Activated CD4-positive, alpha-beta memory T cell treated with anti-CD3 and anti-CD28 coated beads for 36 hours (primary cell): Measurements from ENCODE around the gene CREBL2. TPM values are rescaled to one million over a fixed set of nuclear protein-coding genes. Genes with fewer than 3 reads are reported as not detected.

ENCODE experiments used
- CTCF ChIA-PET: fragments of 350-600 bp; sonication (Branson Sonifier 250); formaldehyde crosslinking; loops from one replicate; lab custom pipeline; 2021; ENCODE audit warnings: antibody characterized with exemption, inconsistent platforms; lab: Charles Lee
- POLR2A ChIA-PET: fragments of 350-600 bp; sonication (Branson Sonifier 250); formaldehyde crosslinking; loops from one replicate; lab custom pipeline; 2021; ENCODE audit warnings: antibody characterized with exemption; lab: Charles Lee
- DNase-seq: peaks from one replicate; pipeline ENCODE4 v3.0.0-alpha.2; 2020
- H3K27ac Mint-ChIP-seq: one replicate; pipeline ENCODE4 v1.8.0; 2021; ENCODE audit warnings: mixed read lengths
- H3K27me3 Mint-ChIP-seq: one replicate; pipeline ENCODE4 v1.8.0; 2021; ENCODE audit warnings: mixed read lengths
- H3K36me3 Mint-ChIP-seq: one replicate; pipeline ENCODE4 v1.8.0; 2021; ENCODE audit warnings: mixed read lengths
- H3K4me1 Mint-ChIP-seq: one replicate; pipeline ENCODE4 v1.8.0; 2021; ENCODE audit warnings: low read depth, mixed read lengths
- H3K4me3 Mint-ChIP-seq: one replicate; pipeline ENCODE4 v1.8.0; 2021; ENCODE audit warnings: mild to moderate bottlenecking, mixed read lengths
- H3K9me3 Mint-ChIP-seq: one replicate; pipeline ENCODE4 v1.8.0; 2021; ENCODE audit warnings: mixed read lengths
- intact Hi-C: fragments of 100-400 bp; cut with micrococcal nuclease; formaldehyde crosslinking; loops from one replicate; pipeline ENCODE4 v1.15.1; 2023
- total RNA-seq, 2 experiments: library from RNA; stranded (reverse); gene quantifications; one replicate each; pipeline ENCODE4 v1.2.3, GENCODE V29; 2021

CREBL2 gene
- total RNA-seq, 2 experiments from 2014 or later = 30.4 to 32.2 TPM

GRCh38 chr12:12599750-12600643 lies 11.7 kb upstream of the CREBL2 start:
- intact Hi-C loops = no loop called here
- CTCF ChIA-PET = interaction anchor here (1.3 kb wide), 1 partner anchor 9 kb away, joined by 3 read pairs; no protein-coding TSS in a partner anchor
- no peak overlapping the region for H3K27ac Mint-ChIP-seq
- peaks cover 5% of the 10 kb centered on the region for H3K9me3 Mint-ChIP-seq
- H3K4me3 Mint-ChIP-seq = no peak overlapping the region
- H3K36me3 Mint-ChIP-seq = no peaks in the 10 kb centered on the region
- DNase-seq = no peak
- H3K27me3 Mint-ChIP-seq = no peaks in the 10 kb centered on the region
- POLR2A ChIA-PET = no interaction called here
- H3K4me1 Mint-ChIP-seq = no peaks in the 10 kb centered on the region

GRCh38 chr12:12600659-12601058 lies 11.0 kb upstream of the CREBL2 start:
- intact Hi-C loops = no loop called here
- no peak for DNase-seq
- Mint-ChIP-seq H3K4me1 (peaks cover 3% of the 10 kb centered on the region), H3K27ac (no peak overlapping the region), H3K36me3 (no peaks in the 10 kb centered on the region), H3K4me3 (no peak overlapping the region), H3K9me3 (peaks cover 5% of the 10 kb centered on the region), H3K27me3 (no peaks in the 10 kb centered on the region)
- POLR2A ChIA-PET = no interaction called here
- CTCF ChIA-PET = interaction anchor here (1.3 to 1.5 kb wide), 2 partner anchors 46 to 223 kb away, joined by 3 to 4 read pairs; no protein-coding TSS in a partner anchor

- H3K4me3 Mint-ChIP-seq = no peak overlapping the region
- no peak overlapping the region for H3K27ac Mint-ChIP-seq
- no peaks in the 10 kb centered on the region for H3K36me3 Mint-ChIP-seq
- H3K9me3 Mint-ChIP-seq = no peaks in the 10 kb centered on the region
- intact Hi-C loops = no loop called here
- no peaks in the 10 kb centered on the region for H3K27me3 Mint-ChIP-seq
- DNase-seq = no peak
- H3K4me1 Mint-ChIP-seq = peaks cover 28% of the 10 kb centered on the region
- CTCF ChIA-PET = no interaction called here
- POLR2A ChIA-PET = no interaction called here
Measured at GRCh38 chr12:12604740-12605139, 6.9 kb upstream of the CREBL2 start.

GRCh38 chr12:12606781-12607589 lies 4.7 kb upstream of the CREBL2 start:
- H3K9me3 Mint-ChIP-seq = no peaks in the 10 kb centered on the region
- CTCF ChIA-PET = interaction anchor here (0.6 to 1.3 kb wide), 7 partner anchors 14 to 230 kb away, joined by 3 to 4 read pairs (median 4); no protein-coding TSS in a partner anchor
- H3K4me3 Mint-ChIP-seq = peak overlapping the region; percentile 48
- intact Hi-C loops = loop anchor here (1.0 to 2.0 kb wide), 3 partner anchors 24 to 100 kb away; no protein-coding TSS in a partner anchor
- no peaks in the 10 kb centered on the region for H3K27me3 Mint-ChIP-seq
- peak overlapping the region; percentile 87 for H3K27ac Mint-ChIP-seq
- H3K4me1 Mint-ChIP-seq = peaks cover 35% of the 10 kb centered on the region
- POLR2A ChIA-PET = interaction anchor here (0.6 to 1.4 kb wide), 10 partner anchors 23 to 232 kb away, joined by 3 to 5 read pairs (median 4); no protein-coding TSS in a partner anchor
- H3K36me3 Mint-ChIP-seq = peaks cover 3% of the 10 kb centered on the region
- no peak for DNase-seq

- peaks cover 10% of the 10 kb centered on the region for H3K36me3 Mint-ChIP-seq
- no peaks in the 10 kb centered on the region for H3K27me3 Mint-ChIP-seq
- POLR2A ChIA-PET = no interaction called here
- peaks cover 42% of the 10 kb centered on the region for H3K4me1 Mint-ChIP-seq
- H3K9me3 Mint-ChIP-seq = no peaks in the 10 kb centered on the region
- H3K4me3 Mint-ChIP-seq = no peak overlapping the region
- CTCF ChIA-PET = interaction anchor here (0.6 to 0.8 kb wide), 3 partner anchors 45 to 232 kb away, joined by 3 read pairs; no protein-coding TSS in a partner anchor
- DNase-seq = peak; percentile 52
- intact Hi-C loops = loop anchor here (1.0 kb wide), 1 partner anchor 232 kb away; no protein-coding TSS in a partner anchor
- peak overlapping the region; percentile 36 for H3K27ac Mint-ChIP-seq
Measured at GRCh38 chr12:12608557-12608957, 3.1 kb upstream of the CREBL2 start.

- ChIA-PET POLR2A (no interaction called here), CTCF (interaction anchor here (0.7 to 0.9 kb wide), 2 partner anchors 14 to 36 kb away, joined by 3 to 4 read pairs; no protein-coding TSS in a partner anchor)
- Mint-ChIP-seq H3K4me3 (no peak overlapping the region), H3K4me1 (peaks cover 51% of the 10 kb centered on the region), H3K27me3 (no peaks in the 10 kb centered on the region), H3K27ac (peak overlapping the region; percentile 13), H3K9me3 (no peaks in the 10 kb centered on the region), H3K36me3 (peaks cover 14% of the 10 kb centered on the region)
- intact Hi-C loops = loop anchor here (5.0 kb wide), 2 partner anchors 127 to 252 kb away; partner anchors contain the start of gene BORCS5
- no peak for DNase-seq
Measured at GRCh38 chr12:12609692-12610091, 2.0 kb upstream of the CREBL2 start.

GRCh38 chr12:12610711-12611110 lies 965 bp upstream of the CREBL2 start:
- Mint-ChIP-seq H3K4me3 (peak overlapping the region; percentile 82), H3K9me3 (no peaks in the 10 kb centered on the region), H3K4me1 (peaks cover 50% of the 10 kb centered on the region), H3K36me3 (peaks cover 15% of the 10 kb centered on the region), H3K27me3 (no peaks in the 10 kb centered on the region), H3K27ac (peak overlapping the region; percentile 95)
- POLR2A ChIA-PET = interaction anchor here (0.8 kb wide), 1 partner anchor 224 kb away, joined by 4 read pairs; no protein-coding TSS in a partner anchor
- CTCF ChIA-PET = no interaction called here
- DNase-seq = no peak
- intact Hi-C loops = loop anchor here (1.0 to 5.0 kb wide), 4 partner anchors 86 to 253 kb away; partner anchors contain the start of genes BORCS5 and GPR19

- CTCF ChIA-PET = interaction anchor here (1.2 to 1.8 kb wide), 5 partner anchors 9 to 124 kb away, joined by 3 to 8 read pairs (median 5); no protein-coding TSS in a partner anchor
- H3K9me3 Mint-ChIP-seq = no peaks in the 10 kb centered on the region
- H3K4me1 Mint-ChIP-seq = peaks cover 54% of the 10 kb centered on the region
- intact Hi-C loops = loop anchor here (1.0 to 5.0 kb wide), 3 partner anchors 51 to 255 kb away; partner anchors contain the start of gene BORCS5
- peak overlapping the region; percentile 82 for H3K4me3 Mint-ChIP-seq
- H3K27ac Mint-ChIP-seq = peak overlapping the region; percentile 95
- H3K36me3 Mint-ChIP-seq = peaks cover 19% of the 10 kb centered on the region
- POLR2A ChIA-PET = interaction anchor here (0.6 to 2.3 kb wide), 8 partner anchors 11 to 256 kb away, joined by 3 to 7 read pairs (median 4); partner anchors contain the start of gene BORCS5
- DNase-seq = peak; percentile 49
- H3K27me3 Mint-ChIP-seq = no peaks in the 10 kb centered on the region
Measured at GRCh38 chr12:12612358-12612757, 682 bp downstream of the CREBL2 start.

- Mint-ChIP-seq H3K27ac (peak overlapping the region; percentile 95), H3K4me1 (peaks cover 50% of the 10 kb centered on the region), H3K4me3 (peak overlapping the region; percentile 82), H3K36me3 (peaks cover 22% of the 10 kb centered on the region), H3K27me3 (no peaks in the 10 kb centered on the region), H3K9me3 (no peaks in the 10 kb centered on the region)
- intact Hi-C loops = loop anchor here (1.0 to 5.0 kb wide), 3 partner anchors 32 to 256 kb away; partner anchors contain the start of gene BORCS5
- ChIA-PET POLR2A (interaction anchor here (0.7 to 2.3 kb wide), 4 partner anchors 10 to 256 kb away, joined by 3 to 7 read pairs (median 4); partner anchors contain the start of gene BORCS5), CTCF (interaction anchor here (0.6 to 1.8 kb wide), 5 partner anchors 8 to 642 kb away, joined by 3 to 8 read pairs (median 3); no protein-coding TSS in a partner anchor)
- no peak for DNase-seq
Measured at GRCh38 chr12:12613344-12613743, 1.7 kb downstream of the CREBL2 start.

GRCh38 chr12:12614342-12614741 lies 2.7 kb downstream of the CREBL2 start:
- no peaks in the 10 kb centered on the region for H3K27me3 Mint-ChIP-seq
- H3K4me1 Mint-ChIP-seq = peaks cover 51% of the 10 kb centered on the region
- ChIA-PET CTCF (interaction anchor here (0.6 to 0.8 kb wide), 2 partner anchors 23 to 32 kb away, joined by 3 read pairs; no protein-coding TSS in a partner anchor), POLR2A (interaction anchor here (1.2 kb wide), 1 partner anchor 172 kb away, joined by 3 read pairs; no protein-coding TSS in a partner anchor)
- H3K9me3 Mint-ChIP-seq = no peaks in the 10 kb centered on the region
- H3K4me3 Mint-ChIP-seq = no peak overlapping the region
- DNase-seq = no peak
- intact Hi-C loops = loop anchor here (5.0 kb wide), 2 partner anchors 132 to 257 kb away; partner anchors contain the start of gene BORCS5
- H3K27ac Mint-ChIP-seq = peak overlapping the region; percentile 56
- peaks cover 22% of the 10 kb centered on the region for H3K36me3 Mint-ChIP-seq
